GM12878 (cell line): ENCODE measurements around the gene MYCN. TPM values are rescaled to one million over a fixed set of nuclear protein-coding genes. Genes with fewer than 3 reads are reported as not detected.
"Not testable (repeated sequence)": the region's sequence is repeated elsewhere in the genome, so short reads cannot be mapped to it uniquely, and the experiment has no call there.

Experiments used
- ATAC-seq: fragments of 200-7000 bp; cut with Tn5 transposase; 3 replicates; pipeline ENCODE4 v1.9.1; 2020; ENCODE audit warnings: mild to moderate bottlenecking, moderate library complexity
- BruUV-seq: library from RNA; stranded (reverse); fragments of 400-500 nt; replicated peaks from 2 replicates; lab custom pipeline; 2021; lab: Mats Ljungman, UMichigan
- CTCF ChIA-PET: fragments of 300-600 bp; sonication (Branson Sonifier 250); formaldehyde crosslinking; extraction: SDS; loops from one replicate; lab custom pipeline; 2021; ENCODE audit warnings: inconsistent platforms; lab: Yijun Ruan, JAX
- POLR2A ChIA-PET: fragments of 350-600 bp; formaldehyde crosslinking; extraction: SDS; loops from one replicate; lab custom pipeline; 2021; ENCODE audit warnings: inconsistent platforms; lab: Charles Lee
- RAD21 ChIA-PET: fragments of 300-600 bp; sonication (Branson Sonifier 250); formaldehyde crosslinking; loops from one replicate; lab custom pipeline; 2023; ENCODE audit warnings: antibody characterized with exemption; ENCODE audit not compliant: unreplicated experiment; lab: Charles Lee
- SMC1A ChIA-PET: fragments of 300-600 bp; sonication (Branson Sonifier 250); formaldehyde crosslinking; loops from one replicate; lab custom pipeline; 2023; ENCODE audit not compliant: unreplicated experiment, uncharacterized antibody; lab: Charles Lee
- DNase-seq: peaks from one replicate; pipeline ENCODE4 v3.0.0-alpha.2; 2011; ENCODE audit warnings: low read depth, low spot score
- FAIRE-seq: peaks from 3 replicates; lab custom pipeline; 2011; peaks lifted over from hg19 to GRCh38; lab: Jason Lieb, UNC
- H2AFZ ChIP-seq: 2 replicates; pipeline ENCODE4 v1.6.0; 2011; ENCODE audit warnings: low read depth, low read length, control low read depth; ENCODE audit not compliant: control insufficient read depth
- H3K27ac ChIP-seq: 2 replicates; pipeline ENCODE4 v1.5.1; 2011; ENCODE audit warnings: control low read depth; ENCODE audit not compliant: control insufficient read depth, insufficient read depth
- H3K27me3 ChIP-seq, 2 experiments: replicated peaks in 1 of 2; 2 replicates each; pipeline versions ENCODE4 v1.6.0 to v1.6.1; 2011; ENCODE audit warnings: low read length in 1 of 2; ENCODE audit not compliant: control insufficient read depth in 2 of 2, insufficient read depth in 2 of 2
- H3K36me3 ChIP-seq, 2 experiments: 2 replicates each; pipeline ENCODE4 v1.5.1; 2011; ENCODE audit warnings: low read length in 1 of 2; ENCODE audit not compliant: control insufficient read depth in 2 of 2, insufficient read depth in 2 of 2
- H3K4me1 ChIP-seq: 2 replicates; pipeline ENCODE4 v1.6.1; 2011; ENCODE audit warnings: mild to moderate bottlenecking, low read length, moderate library complexity, mixed read lengths; ENCODE audit not compliant: control insufficient read depth, insufficient read depth
- H3K4me2 ChIP-seq: 2 replicates; pipeline ENCODE4 v1.6.0; 2011; ENCODE audit warnings: control low read depth; ENCODE audit not compliant: control insufficient read depth, insufficient read depth
- H3K4me3 ChIP-seq: fragments of 200-600 bp; sonication (generic); 2 replicates; pipeline ENCODE4 v1.5.1; 2016
- H3K79me2 ChIP-seq: 2 replicates; pipeline ENCODE4 v1.6.0; 2011; ENCODE audit warnings: low read length; ENCODE audit not compliant: control insufficient read depth, insufficient read depth
- H3K9ac ChIP-seq: 2 replicates; pipeline ENCODE4 v1.8.0; 2011; ENCODE audit warnings: low read length, control low read depth, mixed read lengths; ENCODE audit not compliant: control insufficient read depth, insufficient read depth
- H3K9me3 ChIP-seq: replicated peaks from 3 replicates; pipeline ENCODE4 v1.5.1; 2011; ENCODE audit warnings: mild to moderate bottlenecking, low read length; ENCODE audit not compliant: control insufficient read depth, insufficient read depth
- H4K20me1 ChIP-seq: 2 replicates; pipeline ENCODE4 v1.6.0; 2011; ENCODE audit not compliant: control insufficient read depth, insufficient read depth
- whole genome bisulfite sequencing: methylation state at CpG from one replicate; pipeline ENCODE4 v1.1.6; 2016; ENCODE audit warnings: low lambda C conversion rate; ENCODE audit not compliant: insufficient replicate concordance, insufficient coverage; ENCODE audit errors: missing lambda C conversion rate; 5-methylcytosine and 5-hydroxymethylcytosine counted together
- in situ Hi-C: fragments of 300-500 bp; cut with MboI; formaldehyde crosslinking; loops from 9 replicates; pipeline ENCODE4 v1.14.3; 2018; ENCODE audit warnings: mixed read lengths
- intact Hi-C: fragments of 100-400 bp; cut with micrococcal nuclease; formaldehyde crosslinking; loops from one replicate; pipeline ENCODE4 v1.14.2; 2022; ENCODE audit not compliant: unreplicated experiment
- polyA plus RNA-seq, 11 experiments: library from polyadenylated mRNA; depleted of rRNA in 4 of 11; unstranded in 6 of 11; stranded (reverse) in 5 of 11; fragments of >200 nt; fragmentation: Nextera tagmentation in 4 of 11; fragmentation: Illumina TruSeq in 1 of 11; extraction: Ambion mirVana in 4 of 11; extraction: Trizol in 1 of 11; gene quantifications; 1 replicate in 1 of 11; 2 replicates in 10 of 11; pipeline versions ENCODE4 v1.2.1 to v1.2.3, GENCODE V29; 2011 to 2016; ENCODE audit warnings: inconsistent platforms in 2 of 11, missing spikeins in 2 of 11, low read depth in 1 of 11
- total RNA-seq, 4 experiments: library from RNA; depleted of rRNA in 3 of 4; stranded (reverse); fragments of >200 nt in 3 of 4; fragmentation: Illumina TruSeq in 1 of 4; extraction: Trizol in 1 of 4; gene quantifications; 2 replicates each; pipeline versions ENCODE4 v1.2.1 to v1.2.3, GENCODE V29; 2013 to 2021

The MYCN gene
- total and polyA plus RNA-seq, 10 of the 15 experiments (the other 5 are each of a cell fraction or from before 2014, with no cell fraction given): not detected

GRCh38 chr2:15960154-15960520 is 19.8 kb downstream of the MYCN start:
- RAD21 ChIA-PET, POLR2A ChIA-PET, SMC1A ChIA-PET: not testable (repeated sequence)

GRCh38 chr2:15963109-15963976 is 23.0 kb downstream of the MYCN start:
- WGBS: 29% methylated on average over 5 of the region's 5 CpGs
- H3K27ac ChIP-seq, CTCF ChIA-PET, SMC1A ChIA-PET, BruUV-seq, H3K9ac ChIP-seq, FAIRE-seq, in situ Hi-C loops, intact Hi-C loops, RAD21 ChIA-PET, DNase-seq, POLR2A ChIA-PET, H3K4me2 ChIP-seq, H3K9me3 ChIP-seq, ATAC-seq, H3K4me1 ChIP-seq, H4K20me1 ChIP-seq, H3K4me3 ChIP-seq, H3K36me3 ChIP-seq, H2AFZ ChIP-seq, H3K27me3 ChIP-seq, H3K79me2 ChIP-seq: not testable (repeated sequence)

More at GRCh38 chr2:15960154-15960520, 19.8 kb downstream of the MYCN start:
- H3K9ac ChIP-seq, FAIRE-seq, BruUV-seq, H3K4me1 ChIP-seq, CTCF ChIA-PET, H4K20me1 ChIP-seq, H3K79me2 ChIP-seq, H2AFZ ChIP-seq, intact Hi-C loops, H3K36me3 ChIP-seq, H3K27ac ChIP-seq, ATAC-seq, in situ Hi-C loops, H3K4me3 ChIP-seq, DNase-seq, H3K9me3 ChIP-seq, H3K4me2 ChIP-seq, H3K27me3 ChIP-seq: not testable (repeated sequence)
- 0% methylated on average over 2 of the region's 2 CpGs for WGBS
